Measurements from ENCODE around the gene DDN.

Gene DDN

DNA sequence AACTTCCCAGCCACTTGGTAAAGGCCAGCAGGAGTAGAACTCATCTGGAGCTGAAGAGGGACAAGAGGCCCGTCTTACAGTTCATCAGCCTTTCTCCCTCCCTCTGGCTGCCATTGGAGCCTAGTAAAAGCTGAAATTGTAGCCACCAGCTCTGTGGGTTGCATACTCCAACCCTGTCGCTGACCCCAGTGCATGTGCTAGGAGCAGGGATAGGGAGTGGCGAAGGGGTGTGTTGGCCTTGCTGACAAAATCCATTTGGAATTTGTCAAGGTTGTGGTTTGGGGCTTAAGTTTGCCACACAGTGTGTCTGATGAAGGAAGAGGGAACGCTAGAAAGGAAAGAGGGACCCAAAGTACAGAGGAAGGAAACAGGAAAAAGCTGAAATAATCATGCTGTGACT lies 37.8 kb downstream of the DDN start:
- DNase-seq: no peak

DNA sequence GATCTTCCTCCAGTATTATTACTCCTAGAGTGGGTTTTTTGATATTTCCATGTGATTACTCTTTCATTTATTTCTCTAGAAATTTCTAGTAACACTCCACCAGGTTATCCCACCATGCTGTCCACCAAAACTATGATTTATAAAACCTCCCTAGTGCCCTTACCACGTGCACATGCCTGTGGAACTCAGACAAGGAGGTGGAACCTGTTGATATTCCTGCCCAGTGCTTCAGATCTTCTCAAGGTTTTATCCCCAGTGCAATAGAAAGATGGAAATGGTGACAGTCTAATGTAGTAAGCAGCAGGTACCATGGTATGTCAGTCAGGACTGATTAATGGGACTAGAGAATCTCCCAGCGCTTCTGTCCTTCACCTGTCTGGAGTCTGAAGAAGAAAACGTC lies 38.3 kb downstream of the DDN start:
- DNase-seq: no peak

DNA sequence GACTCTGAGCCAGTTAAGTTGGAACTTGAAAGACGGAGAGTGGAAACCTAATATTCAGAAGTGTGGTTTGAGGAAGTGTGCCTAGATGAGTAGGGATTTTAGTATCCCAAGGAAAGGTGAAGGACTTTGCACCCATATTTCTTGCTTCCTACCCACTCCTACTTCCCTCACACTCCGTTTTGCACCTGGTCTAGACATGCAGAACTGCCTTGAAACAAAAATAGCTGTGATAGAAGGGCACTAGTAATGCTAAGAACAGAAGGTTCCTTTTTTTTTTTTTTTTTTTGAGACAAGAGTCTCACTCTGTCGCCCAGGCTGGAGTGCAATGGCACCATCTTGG lies 41.2 kb downstream of the DDN start:
- DNase-seq: no peak

DNA sequence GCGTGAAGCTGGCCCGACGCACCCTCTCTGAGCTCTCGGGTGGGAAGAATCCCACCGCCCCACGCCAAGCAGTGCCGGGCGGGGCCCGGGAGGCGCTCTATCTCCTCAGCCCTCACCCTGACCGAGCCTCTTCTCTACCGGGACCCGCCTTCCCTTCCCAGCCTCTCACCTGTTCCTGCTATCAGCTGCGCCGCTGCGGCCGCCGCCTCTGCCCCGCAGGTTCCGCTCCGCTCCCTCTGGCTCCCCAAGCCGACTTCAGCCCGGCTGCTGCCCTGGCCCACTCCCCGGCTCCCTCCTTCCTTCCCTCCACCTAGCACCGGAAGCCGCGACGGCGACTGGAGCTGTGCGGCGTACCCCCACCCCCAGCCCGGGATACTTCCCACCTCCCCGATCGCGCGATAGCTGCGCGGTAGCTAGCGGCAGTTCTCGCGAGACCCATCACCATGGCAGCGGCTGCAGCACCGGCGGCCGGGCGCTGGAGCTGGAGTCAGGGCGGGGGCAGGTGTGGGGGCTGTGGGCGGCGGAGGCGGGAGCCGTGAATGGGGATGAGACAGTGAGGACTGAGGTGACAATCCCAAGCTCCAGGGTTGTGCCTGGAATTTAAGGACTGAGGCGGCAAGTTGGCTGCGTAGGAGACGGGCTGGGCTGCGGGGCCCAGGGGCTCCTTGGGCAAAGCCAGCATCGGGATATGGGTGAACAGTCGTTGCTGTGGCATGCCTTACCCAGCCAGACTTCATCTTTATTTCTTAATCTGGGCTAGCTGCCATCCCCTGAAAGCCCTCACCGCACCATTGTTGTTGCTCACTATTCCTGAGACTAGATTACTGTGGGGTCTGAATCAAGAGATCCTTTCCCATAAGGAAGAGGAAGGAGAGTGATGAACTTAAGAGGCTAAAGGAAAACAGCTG lies 41.8 kb downstream of the DDN start, which contains the start of gene ARF3:
Gene ARF3, minus strand, starts transcription at position 347 of the 908 bp plus-strand sequence. CDS start 16,392 bp downstream, outside the sequence.
- peak; percentile 96 for DNase-seq

DNA sequence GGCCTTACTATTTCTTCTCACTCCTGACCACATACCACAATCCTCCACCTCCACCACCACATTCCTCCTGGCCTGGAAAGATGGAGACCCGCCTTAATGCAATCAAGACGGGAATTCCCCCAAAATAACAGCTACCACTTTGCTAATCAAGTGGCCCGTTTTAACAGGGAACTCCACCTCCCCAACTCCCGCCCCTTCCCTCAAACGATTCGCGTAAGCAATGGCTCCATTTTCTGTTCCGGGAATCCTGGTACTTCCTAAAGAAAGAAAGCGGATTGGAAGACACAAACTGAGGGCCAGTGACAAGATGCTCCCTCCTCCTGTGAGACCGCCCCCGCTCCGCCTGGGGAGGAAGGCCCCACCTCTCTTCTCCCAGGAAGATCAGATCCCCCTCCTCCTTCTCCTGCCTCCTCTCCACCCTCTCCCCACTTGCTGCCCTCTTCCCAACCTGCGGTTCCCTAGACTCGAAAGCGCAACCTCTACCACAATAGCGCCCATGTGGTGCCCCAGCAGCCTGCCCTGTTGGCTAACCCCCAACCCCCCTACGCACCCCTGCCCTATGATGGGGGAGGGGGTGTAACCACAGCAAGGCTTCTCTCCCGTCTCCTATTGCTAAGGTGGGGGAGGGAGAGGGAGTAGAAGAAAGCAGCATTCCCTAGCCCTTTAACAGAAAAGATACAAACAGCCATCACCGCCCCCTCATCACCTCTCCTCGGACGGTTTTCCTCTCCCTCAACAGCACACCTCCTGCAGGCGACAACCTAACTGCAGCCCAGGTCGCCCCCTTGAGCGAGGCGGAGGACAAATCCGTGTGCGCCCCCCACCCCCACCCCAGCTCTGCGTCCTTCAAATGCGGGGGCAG lies 42.7 kb downstream of the DDN start:
- DNase-seq: peak; percentile 40 to 73

DNA sequence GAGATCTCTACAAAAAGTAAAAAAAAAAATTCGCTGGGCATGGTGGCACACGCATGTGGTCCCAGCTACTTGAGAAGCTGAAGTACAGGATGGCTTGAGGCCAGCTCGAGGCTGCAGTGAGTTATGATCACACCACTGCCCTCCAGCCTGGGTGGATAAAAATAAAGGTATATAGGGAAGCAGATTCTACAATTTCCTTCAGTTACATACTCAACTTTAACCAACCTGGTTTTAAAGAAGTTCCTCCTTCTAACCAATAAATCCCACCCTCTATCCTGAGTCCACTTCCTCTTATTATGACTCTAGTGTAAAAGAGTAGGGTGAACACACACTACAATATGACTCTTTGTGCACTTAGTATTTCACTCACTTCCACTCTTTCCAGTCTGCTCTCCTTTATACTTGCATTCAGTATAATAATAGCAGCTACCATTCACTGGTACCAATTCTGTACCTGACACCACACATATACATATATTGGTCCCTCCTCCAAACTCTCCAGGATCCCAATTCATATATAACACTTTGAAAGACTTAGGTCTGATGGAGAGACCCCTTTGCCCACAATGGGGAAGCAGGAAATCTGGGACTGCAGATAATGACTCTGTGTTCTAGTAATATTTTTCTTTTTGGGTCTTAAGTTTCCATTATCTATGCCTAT lies 44.2 kb downstream of the DDN start:
- DNase-seq: no peak

DNA sequence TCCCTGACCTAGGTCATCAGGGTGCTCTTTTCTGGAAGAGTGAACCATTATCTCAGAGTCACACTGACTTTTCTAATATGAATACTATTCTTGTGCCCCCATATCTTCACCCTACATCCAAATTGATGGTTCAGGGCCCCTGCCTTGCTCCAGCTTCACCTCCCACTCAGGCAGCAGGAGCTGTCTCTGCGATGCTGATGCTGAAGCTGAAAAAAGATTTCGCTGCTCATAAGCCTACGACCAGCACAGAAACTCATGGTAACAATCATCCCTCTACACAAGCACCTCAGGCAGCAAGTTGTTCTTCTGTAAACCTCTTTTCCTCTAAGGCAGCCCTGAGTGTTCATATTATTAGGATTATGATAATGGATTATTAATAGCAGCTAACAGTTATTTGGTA lies 45.1 kb downstream of the DDN start:
- no peak for DNase-seq

DNA sequence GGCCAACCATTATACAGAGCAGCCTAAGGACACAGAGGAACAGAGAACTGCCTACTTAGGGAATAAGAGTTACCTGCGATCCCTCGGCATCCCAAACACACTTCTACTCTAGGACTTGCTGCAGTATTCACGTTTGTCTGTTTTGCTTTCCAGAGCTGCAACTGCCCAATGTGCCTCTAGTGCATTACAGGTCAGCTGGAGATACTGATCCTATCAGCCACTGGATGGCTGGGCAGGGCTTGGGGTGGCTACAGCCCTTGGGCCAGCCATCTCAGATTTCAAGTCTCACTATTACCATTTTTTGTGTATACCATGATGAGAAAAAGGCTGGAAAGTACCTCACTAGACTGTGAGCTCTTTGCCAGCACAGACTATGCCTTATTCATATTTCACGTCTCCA lies 46.5 kb downstream of the DDN start:
- no peak for DNase-seq

DNA sequence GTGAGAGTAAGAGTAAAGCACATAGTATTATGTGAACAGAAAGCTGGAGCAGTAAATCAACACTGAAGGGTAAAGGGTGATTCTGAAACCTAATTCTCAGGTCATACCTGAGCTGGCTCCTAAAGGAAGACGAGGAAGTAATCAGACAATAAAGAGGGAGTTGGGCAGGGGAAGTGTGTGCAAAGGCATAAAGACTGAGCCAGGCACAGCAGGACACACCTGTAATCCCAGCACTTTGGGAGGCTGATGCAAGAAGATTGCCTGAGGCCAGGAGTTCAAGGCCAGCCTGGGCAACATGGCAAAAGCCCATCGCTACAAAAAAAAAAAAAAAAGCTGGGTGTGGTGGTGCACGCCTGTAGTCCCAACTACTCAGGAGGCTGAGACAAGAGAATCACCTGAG lies 51.4 kb downstream of the DDN start:
- no peak for DNase-seq

DNA sequence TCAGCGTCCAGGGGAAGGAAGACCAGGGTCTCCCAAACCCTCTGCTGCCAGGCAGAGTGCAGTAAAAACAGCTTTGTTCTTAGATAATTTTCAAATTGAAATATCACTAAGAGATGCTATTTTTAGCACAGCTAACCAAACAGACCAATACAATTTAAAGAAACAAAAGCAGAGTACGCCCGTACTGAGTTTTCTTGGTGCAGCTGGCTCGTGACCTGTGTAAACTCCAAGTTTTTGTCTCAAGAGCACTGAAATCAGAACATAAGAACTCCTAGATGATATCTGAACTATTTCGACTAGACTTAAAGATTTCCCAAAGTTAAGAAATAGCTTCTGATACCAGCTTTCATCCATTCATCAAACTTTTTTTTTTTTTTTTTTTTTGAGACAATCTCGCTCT lies 52.2 kb downstream of the DDN start:
- no peak for DNase-seq

DNA sequence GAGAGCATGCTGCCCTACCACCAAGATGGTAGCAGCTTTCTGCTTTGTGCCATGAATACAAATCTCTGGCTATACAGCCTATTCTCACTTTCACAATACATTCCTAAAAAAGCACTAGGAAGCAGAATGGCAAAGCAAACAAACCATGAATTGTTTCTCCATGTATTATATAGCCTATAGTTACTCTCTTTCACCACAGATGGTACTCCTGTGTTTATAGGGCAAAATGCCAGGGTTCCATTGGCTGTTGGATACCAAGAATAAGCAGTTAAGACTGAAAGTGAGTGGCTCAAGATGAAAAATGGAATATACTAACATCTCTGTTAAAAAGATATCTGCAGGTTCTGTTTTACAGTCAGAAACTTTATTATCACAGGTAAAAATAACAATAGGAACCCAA lies 53.0 kb downstream of the DDN start:
- no peak for DNase-seq
